Gastrocnemius medialis (tissue), 4 donors: ENCODE data around the gene NOL4L.

ENCODE experiments used
- POLR2A ChIP-seq, 2 donors: fragments of 450-650 bp; IDR thresholded peaks; one replicate each; pipeline ENCODE4 v1.6.1; 2017; ENCODE audit warnings: antibody characterized with exemption in 2 of 2, mild to moderate bottlenecking in 2 of 2, moderate library complexity in 2 of 2
- TF ChIP-seq, protein P1 (sequence below), 5 experiments: fragments of 450-650 bp in 3 of 5; fragments of 200-600 bp in 2 of 5; sonication (generic) in 2 of 5; IDR thresholded peaks in 4 of 5; conservative IDR thresholded peaks in 1 of 5; 1 replicate in 4 of 5; 2 replicates in 1 of 5; pipeline ENCODE4 v1.5.1; 2016 to 2019; ENCODE audit warnings: antibody characterized with exemption in 5 of 5, mild to moderate bottlenecking in 3 of 5, moderate library complexity in 3 of 5

DNA sequence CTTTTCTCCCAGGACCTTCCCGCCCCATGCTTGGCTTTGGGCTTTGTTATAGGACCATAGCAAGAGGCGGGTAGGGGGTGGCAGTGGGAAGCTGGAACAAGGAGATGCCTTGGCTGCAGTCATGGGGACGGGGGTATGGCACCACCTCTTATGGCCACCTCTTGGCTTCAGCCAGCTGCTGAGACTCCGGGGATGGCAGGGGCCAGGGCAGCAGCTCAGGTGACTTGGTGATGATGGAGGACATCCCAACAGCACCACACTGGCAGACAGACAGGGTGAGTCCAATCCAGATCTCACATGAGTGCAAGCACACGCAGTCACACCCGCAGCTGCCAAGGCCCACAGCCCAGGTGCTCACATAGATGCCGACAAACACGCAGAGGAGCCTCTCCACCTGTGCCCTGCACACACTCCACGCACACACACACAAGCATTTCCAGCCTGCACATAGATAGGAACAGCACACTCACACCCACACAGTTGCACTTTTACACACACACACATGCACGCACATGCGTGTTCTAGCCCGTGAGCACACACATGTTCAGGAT, 6.2 kb downstream of the NOL4L start:
- TF ChIP-seq, protein P1, sequence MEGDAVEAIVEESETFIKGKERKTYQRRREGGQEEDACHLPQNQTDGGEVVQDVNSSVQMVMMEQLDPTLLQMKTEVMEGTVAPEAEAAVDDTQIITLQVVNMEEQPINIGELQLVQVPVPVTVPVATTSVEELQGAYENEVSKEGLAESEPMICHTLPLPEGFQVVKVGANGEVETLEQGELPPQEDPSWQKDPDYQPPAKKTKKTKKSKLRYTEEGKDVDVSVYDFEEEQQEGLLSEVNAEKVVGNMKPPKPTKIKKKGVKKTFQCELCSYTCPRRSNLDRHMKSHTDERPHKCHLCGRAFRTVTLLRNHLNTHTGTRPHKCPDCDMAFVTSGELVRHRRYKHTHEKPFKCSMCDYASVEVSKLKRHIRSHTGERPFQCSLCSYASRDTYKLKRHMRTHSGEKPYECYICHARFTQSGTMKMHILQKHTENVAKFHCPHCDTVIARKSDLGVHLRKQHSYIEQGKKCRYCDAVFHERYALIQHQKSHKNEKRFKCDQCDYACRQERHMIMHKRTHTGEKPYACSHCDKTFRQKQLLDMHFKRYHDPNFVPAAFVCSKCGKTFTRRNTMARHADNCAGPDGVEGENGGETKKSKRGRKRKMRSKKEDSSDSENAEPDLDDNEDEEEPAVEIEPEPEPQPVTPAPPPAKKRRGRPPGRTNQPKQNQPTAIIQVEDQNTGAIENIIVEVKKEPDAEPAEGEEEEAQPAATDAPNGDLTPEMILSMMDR (IDR thresholded peaks at IDR 0.05 in 4 of 5, conservative IDR thresholded peaks at IDR 0.05 in 1 of 5) = no peak
- TF ChIP-seq POLR2A (IDR thresholded peaks at IDR 0.05) = no peak
